Heart left ventricle (tissue), 13 donors: ENCODE results near the gene ASXL2.

Source experiments
- POLR2A ChIP-seq, 2 donors: fragments of 450-650 bp; IDR thresholded peaks; one replicate each; pipeline ENCODE4 v1.6.1; 2017; ENCODE audit warnings: antibody characterized with exemption in 2 of 2, mild to moderate bottlenecking in 2 of 2, moderate library complexity in 2 of 2
- TF ChIP-seq, protein P1 (sequence below), 12 donors: fragments of 200-600 bp; sonication (generic) in 4 of 12; IDR thresholded peaks; one replicate each; pipeline versions ENCODE4 v1.5.0 to v1.8.0; 2018 to 2022; ENCODE audit warnings: antibody characterized with exemption in 12 of 12, mild to moderate bottlenecking in 5 of 12
- donor health status: ischemic (EF 13 %, LVEDD 7.1; RV severe dilation, severe dysfunction).
- donor health status: DM: no; HTN: yes; CAD: no.
- donor health status: DM: no; HTN: no; CAD: no.
- donor health status: ischemic (EF 25% LVEDD 6.9; RV normal size, moderate dysfunction).
- donor health status: ischemic (EF 25% LVEDD 5.7; RV mildly dilated, moderate dysfunction).
- donor health status: ischemic (EF 35%, LVEDD 5.7; RV mildly dilated, moderate dysfunction).
- donor health status: nonischemic (EF 11% LVEDD 7.7; RV severe dilation, severe dysfunction).
- donor health status: DM: yes; HTN: yes; CAD: no.
- donor health status: PGD.
- donor health status: ischemic (EF 29% LVEDD 5.4; RV normal size, mild dysfunction).
- donor health status: nonischemic (EF 23%, LVEDD 6.1; RV moderate dilation, normal function).

DNA sequence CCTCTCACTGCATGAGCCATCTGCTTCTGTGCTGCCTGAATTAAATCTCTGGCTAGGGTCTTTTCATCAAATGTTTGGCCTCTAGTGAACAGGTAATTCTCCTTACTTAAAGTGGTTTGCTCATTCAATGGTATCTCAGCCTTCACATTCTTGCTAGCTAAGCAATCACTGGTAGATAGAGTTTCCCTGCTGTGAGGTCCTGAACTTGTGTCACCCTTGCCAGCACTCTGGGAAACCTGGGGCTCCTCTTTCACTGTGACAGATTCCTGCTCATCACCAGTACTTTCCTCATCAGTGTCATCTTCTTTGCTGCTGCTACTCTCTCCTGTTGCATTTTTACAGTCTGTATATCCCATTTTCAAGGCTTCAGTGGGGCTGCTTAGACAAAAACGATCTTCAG, 135.8 kb downstream of the ASXL2 start:
- TF ChIP-seq, protein P1, sequence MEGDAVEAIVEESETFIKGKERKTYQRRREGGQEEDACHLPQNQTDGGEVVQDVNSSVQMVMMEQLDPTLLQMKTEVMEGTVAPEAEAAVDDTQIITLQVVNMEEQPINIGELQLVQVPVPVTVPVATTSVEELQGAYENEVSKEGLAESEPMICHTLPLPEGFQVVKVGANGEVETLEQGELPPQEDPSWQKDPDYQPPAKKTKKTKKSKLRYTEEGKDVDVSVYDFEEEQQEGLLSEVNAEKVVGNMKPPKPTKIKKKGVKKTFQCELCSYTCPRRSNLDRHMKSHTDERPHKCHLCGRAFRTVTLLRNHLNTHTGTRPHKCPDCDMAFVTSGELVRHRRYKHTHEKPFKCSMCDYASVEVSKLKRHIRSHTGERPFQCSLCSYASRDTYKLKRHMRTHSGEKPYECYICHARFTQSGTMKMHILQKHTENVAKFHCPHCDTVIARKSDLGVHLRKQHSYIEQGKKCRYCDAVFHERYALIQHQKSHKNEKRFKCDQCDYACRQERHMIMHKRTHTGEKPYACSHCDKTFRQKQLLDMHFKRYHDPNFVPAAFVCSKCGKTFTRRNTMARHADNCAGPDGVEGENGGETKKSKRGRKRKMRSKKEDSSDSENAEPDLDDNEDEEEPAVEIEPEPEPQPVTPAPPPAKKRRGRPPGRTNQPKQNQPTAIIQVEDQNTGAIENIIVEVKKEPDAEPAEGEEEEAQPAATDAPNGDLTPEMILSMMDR (IDR thresholded peaks at IDR 0.05) = no peak
- no peak for TF ChIP-seq POLR2A (IDR thresholded peaks at IDR 0.05)
